ENCODE data around the gene TAF15. TPM values are rescaled to one million over a fixed set of nuclear protein-coding genes. Genes with fewer than 3 reads are reported as not detected.

Gene TAF15
- total and polyA plus RNA-seq, 2 donors (not counting 1 experiment from before 2014, with no cell fraction given): 22.9 to 84.1 TPM

GRCh38 chr17:35847006-35847405 lies 37.7 kb downstream of the TAF15 start:
- no peak overlapping the region for H2AFZ ChIP-seq (ENCODE audit: low read length)
- H3K9me3 ChIP-seq (ENCODE audit: control insufficient read depth, insufficient read depth, low read depth, low read length): no peaks in the 10 kb centered on the region
- no peak overlapping the region for H3K4me3 ChIP-seq (replicated peaks in 1 of 4; ENCODE audit: control extremely low read depth in 1 of 4, insufficient read depth in 1 of 4, low read depth in 3 of 4, low read length in 4 of 4)
- H3K4me2 ChIP-seq (ENCODE audit: extremely low read depth, insufficient read depth, low read length): no peak overlapping the region
- no peaks in the 10 kb centered on the region for H3K79me2 ChIP-seq (ENCODE audit: control insufficient read depth, insufficient read depth, low read length)
- no peak for DNase-seq (ENCODE audit: low read depth in 2 of 2)
- no peak overlapping the region for H3K27ac ChIP-seq (ENCODE audit: insufficient read depth, low read length)
- no peak overlapping the region for H3K9ac ChIP-seq (ENCODE audit: insufficient read depth, low read length)
- no peaks in the 10 kb centered on the region for H3K27me3 ChIP-seq (ENCODE audit: control insufficient read depth, insufficient read depth, low read length)
- H4K20me1 ChIP-seq (ENCODE audit: control insufficient read depth, extremely low read depth, insufficient read depth, low read length): no peaks in the 10 kb centered on the region
- no peaks in the 10 kb centered on the region for H3K36me3 ChIP-seq (ENCODE audit: control insufficient read depth, insufficient read depth, low read length)
- H3K4me1 ChIP-seq (ENCODE audit: control insufficient read depth, extremely low read depth, insufficient read depth, low read length): no peaks in the 10 kb centered on the region
- TF ChIP-seq EZH2 (IDR thresholded peaks at IDR 0.05; ENCODE audit: low read length, missing control alignments): no peak
- no peak for TF ChIP-seq CTCF (conservative IDR thresholded peaks at IDR 0.05 in 1 of 2, IDR thresholded peaks at IDR 0.05 in 1 of 2; ENCODE audit: low read depth in 1 of 2, low read length in 2 of 2)

- Histone ChIP-seq H2AFZ (ENCODE audit: low read length) (no peak overlapping the region), H3K27me3 (ENCODE audit: control insufficient read depth, insufficient read depth, low read length) (no peaks in the 10 kb centered on the region), H3K27ac (ENCODE audit: insufficient read depth, low read length) (no peak overlapping the region), H3K4me2 (ENCODE audit: extremely low read depth, insufficient read depth, low read length) (no peak overlapping the region), H3K9me3 (ENCODE audit: control insufficient read depth, insufficient read depth, low read depth, low read length) (no peaks in the 10 kb centered on the region), H4K20me1 (ENCODE audit: control insufficient read depth, extremely low read depth, insufficient read depth, low read length) (no peaks in the 10 kb centered on the region), H3K36me3 (ENCODE audit: control insufficient read depth, insufficient read depth, low read length) (no peaks in the 10 kb centered on the region), H3K9ac (ENCODE audit: insufficient read depth, low read length) (no peak overlapping the region), H3K4me3 (replicated peaks in 1 of 4; ENCODE audit: control extremely low read depth in 1 of 4, insufficient read depth in 1 of 4, low read depth in 3 of 4, low read length in 4 of 4) (no peak overlapping the region), H3K79me2 (ENCODE audit: control insufficient read depth, insufficient read depth, low read length) (no peaks in the 10 kb centered on the region), H3K4me1 (ENCODE audit: control insufficient read depth, extremely low read depth, insufficient read depth, low read length) (no peaks in the 10 kb centered on the region)
- TF ChIP-seq CTCF (conservative IDR thresholded peaks at IDR 0.05 in 1 of 2, IDR thresholded peaks at IDR 0.05 in 1 of 2; ENCODE audit: low read depth in 1 of 2, low read length in 2 of 2) (no peak), EZH2 (IDR thresholded peaks at IDR 0.05; ENCODE audit: low read length, missing control alignments) (no peak)
- DNase-seq (ENCODE audit: low read depth in 2 of 2): no peak
Measured at GRCh38 chr17:35847633-35848373, 38.5 kb downstream of the TAF15 start.

DNA sequence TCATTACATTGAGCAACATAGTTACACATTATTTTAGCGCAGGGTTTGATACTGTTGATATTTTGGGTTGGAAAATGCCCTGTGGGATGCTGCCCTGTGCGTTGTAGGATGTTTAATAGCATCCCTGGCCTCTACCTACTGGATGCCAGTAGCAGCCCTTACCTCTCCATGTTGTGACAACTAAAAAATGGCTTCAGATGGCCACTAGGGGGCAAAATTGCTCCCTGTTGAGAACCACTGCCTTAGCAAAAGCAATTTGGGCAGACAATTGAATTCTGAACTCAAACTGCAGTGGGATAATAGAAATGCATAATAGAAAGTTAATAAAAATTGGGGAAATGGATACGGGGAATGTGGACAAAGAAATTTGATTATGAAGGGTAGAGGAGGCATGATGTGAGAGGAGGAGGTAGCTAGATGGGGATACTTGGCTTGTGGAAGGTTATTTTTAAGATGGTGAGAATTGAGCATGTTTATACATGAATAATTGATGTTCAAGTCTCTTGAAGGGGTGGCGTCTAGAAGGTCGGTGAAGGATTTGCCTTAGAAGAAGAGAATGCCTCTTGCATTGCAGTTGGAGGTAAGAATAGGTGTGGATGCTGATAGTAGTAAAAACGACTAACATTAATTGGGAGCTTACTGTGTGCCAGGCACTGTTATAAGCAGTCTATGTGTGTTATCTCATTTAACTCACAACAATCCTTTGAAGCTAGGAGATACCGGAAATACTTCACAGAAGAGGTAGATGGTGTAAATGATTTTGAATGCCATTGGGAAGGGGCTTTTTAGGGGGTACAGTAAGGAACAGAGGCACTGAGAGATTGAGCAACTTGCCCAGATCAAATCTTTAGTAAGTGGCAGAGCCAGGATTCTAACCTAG lies 40.4 kb downstream of the TAF15 start:
- H3K27me3 ChIP-seq (ENCODE audit: control insufficient read depth, insufficient read depth, low read length): no peaks in the 10 kb centered on the region
- no peak overlapping the region for H2AFZ ChIP-seq (ENCODE audit: low read length)
- H4K20me1 ChIP-seq (ENCODE audit: control insufficient read depth, extremely low read depth, insufficient read depth, low read length): no peaks in the 10 kb centered on the region
- H3K27ac ChIP-seq (ENCODE audit: insufficient read depth, low read length): no peak overlapping the region
- H3K79me2 ChIP-seq (ENCODE audit: control insufficient read depth, insufficient read depth, low read length): no peaks in the 10 kb centered on the region
- H3K36me3 ChIP-seq (ENCODE audit: control insufficient read depth, insufficient read depth, low read length): no peaks in the 10 kb centered on the region
- no peak overlapping the region for H3K9ac ChIP-seq (ENCODE audit: insufficient read depth, low read length)
- H3K4me2 ChIP-seq (ENCODE audit: extremely low read depth, insufficient read depth, low read length): no peak overlapping the region
- TF ChIP-seq CTCF (conservative IDR thresholded peaks at IDR 0.05 in 1 of 2, IDR thresholded peaks at IDR 0.05 in 1 of 2; ENCODE audit: low read depth in 1 of 2, low read length in 2 of 2) (peak; percentile 80 to 83), EZH2 (IDR thresholded peaks at IDR 0.05; ENCODE audit: low read length, missing control alignments) (no peak)
- H3K4me3 ChIP-seq (replicated peaks in 1 of 4; ENCODE audit: control extremely low read depth in 1 of 4, insufficient read depth in 1 of 4, low read depth in 3 of 4, low read length in 4 of 4): no peak overlapping the region
- DNase-seq (ENCODE audit: low read depth in 2 of 2): peak; percentile 53 to 77
- no peaks in the 10 kb centered on the region for H3K9me3 ChIP-seq (ENCODE audit: control insufficient read depth, insufficient read depth, low read depth, low read length)
- no peaks in the 10 kb centered on the region for H3K4me1 ChIP-seq (ENCODE audit: control insufficient read depth, extremely low read depth, insufficient read depth, low read length)
